GM12878 (cell line): Measurements from ENCODE around the gene SCRN2. TPM values are rescaled to one million over a fixed set of nuclear protein-coding genes. Genes with fewer than 3 reads are reported as not detected.

Source experiments
- ATAC-seq: fragments of 200-7000 bp; cut with Tn5 transposase; 3 replicates; pipeline ENCODE4 v1.9.1; 2020; ENCODE audit warnings: mild to moderate bottlenecking, moderate library complexity
- BruUV-seq: library from RNA; stranded (reverse); fragments of 400-500 nt; replicated peaks from 2 replicates; lab custom pipeline; 2021; lab: Mats Ljungman, UMichigan
- CTCF ChIA-PET: fragments of 300-600 bp; sonication (Branson Sonifier 250); formaldehyde crosslinking; extraction: SDS; loops from one replicate; lab custom pipeline; 2021; ENCODE audit warnings: inconsistent platforms; lab: Yijun Ruan, JAX
- POLR2A ChIA-PET: fragments of 350-600 bp; formaldehyde crosslinking; extraction: SDS; loops from one replicate; lab custom pipeline; 2021; ENCODE audit warnings: inconsistent platforms; lab: Charles Lee
- RAD21 ChIA-PET: fragments of 300-600 bp; sonication (Branson Sonifier 250); formaldehyde crosslinking; loops from one replicate; lab custom pipeline; 2023; ENCODE audit warnings: antibody characterized with exemption; ENCODE audit not compliant: unreplicated experiment; lab: Charles Lee
- SMC1A ChIA-PET: fragments of 300-600 bp; sonication (Branson Sonifier 250); formaldehyde crosslinking; loops from one replicate; lab custom pipeline; 2023; ENCODE audit not compliant: unreplicated experiment, uncharacterized antibody; lab: Charles Lee
- DNase-seq: peaks from one replicate; pipeline ENCODE4 v3.0.0-alpha.2; 2011; ENCODE audit warnings: low read depth, low spot score
- FAIRE-seq: peaks from 3 replicates; lab custom pipeline; 2011; peaks lifted over from hg19 to GRCh38; lab: Jason Lieb, UNC
- H2AFZ ChIP-seq: 2 replicates; pipeline ENCODE4 v1.6.0; 2011; ENCODE audit warnings: low read depth, low read length, control low read depth; ENCODE audit not compliant: control insufficient read depth
- H3K27ac ChIP-seq: 2 replicates; pipeline ENCODE4 v1.5.1; 2011; ENCODE audit warnings: control low read depth; ENCODE audit not compliant: control insufficient read depth, insufficient read depth
- H3K27me3 ChIP-seq, 2 experiments: replicated peaks in 1 of 2; 2 replicates each; pipeline versions ENCODE4 v1.6.0 to v1.6.1; 2011; ENCODE audit warnings: low read length in 1 of 2; ENCODE audit not compliant: control insufficient read depth in 2 of 2, insufficient read depth in 2 of 2
- H3K36me3 ChIP-seq, 2 experiments: 2 replicates each; pipeline ENCODE4 v1.5.1; 2011; ENCODE audit warnings: low read length in 1 of 2; ENCODE audit not compliant: control insufficient read depth in 2 of 2, insufficient read depth in 2 of 2
- H3K4me1 ChIP-seq: 2 replicates; pipeline ENCODE4 v1.6.1; 2011; ENCODE audit warnings: mild to moderate bottlenecking, low read length, moderate library complexity, mixed read lengths; ENCODE audit not compliant: control insufficient read depth, insufficient read depth
- H3K4me2 ChIP-seq: 2 replicates; pipeline ENCODE4 v1.6.0; 2011; ENCODE audit warnings: control low read depth; ENCODE audit not compliant: control insufficient read depth, insufficient read depth
- H3K4me3 ChIP-seq: fragments of 200-600 bp; sonication (generic); 2 replicates; pipeline ENCODE4 v1.5.1; 2016
- H3K79me2 ChIP-seq: 2 replicates; pipeline ENCODE4 v1.6.0; 2011; ENCODE audit warnings: low read length; ENCODE audit not compliant: control insufficient read depth, insufficient read depth
- H3K9ac ChIP-seq: 2 replicates; pipeline ENCODE4 v1.8.0; 2011; ENCODE audit warnings: low read length, control low read depth, mixed read lengths; ENCODE audit not compliant: control insufficient read depth, insufficient read depth
- H3K9me3 ChIP-seq: replicated peaks from 3 replicates; pipeline ENCODE4 v1.5.1; 2011; ENCODE audit warnings: mild to moderate bottlenecking, low read length; ENCODE audit not compliant: control insufficient read depth, insufficient read depth
- H4K20me1 ChIP-seq: 2 replicates; pipeline ENCODE4 v1.6.0; 2011; ENCODE audit not compliant: control insufficient read depth, insufficient read depth
- CEBPB ChIP-seq, 2 experiments: fragments of 150-350 bp in 1 of 2; IDR thresholded peaks; 2 replicates each; pipeline ENCODE4 v1.6.1; 2012 to 2014; ENCODE audit warnings: low read depth in 2 of 2, low read length in 2 of 2, borderline replicate concordance in 1 of 2, inconsistent platforms in 1 of 2
- E2F4 ChIP-seq: IDR thresholded peaks from 2 replicates; pipeline ENCODE4 v1.6.1; 2012; ENCODE audit warnings: low read depth, low read length, improper control_type of control experiment
- EZH2 ChIP-seq: IDR thresholded peaks from 2 replicates; pipeline ENCODE4 v1.6.1; 2012; ENCODE audit warnings: low read depth, mild to moderate bottlenecking, control low read depth, inconsistent platforms, low read length, borderline replicate concordance; ENCODE audit not compliant: control insufficient read depth
- HDGF ChIP-seq: fragments of 450-650 bp; IDR thresholded peaks from 2 replicates; pipeline ENCODE4 v1.6.1; 2016; ENCODE audit warnings: antibody characterized with exemption
- MTA2 ChIP-seq: fragments of 450-650 bp; IDR thresholded peaks from 2 replicates; pipeline ENCODE4 v1.6.1; 2016; ENCODE audit warnings: low read depth, mild to moderate bottlenecking, moderate library complexity
- RCOR1 ChIP-seq: conservative IDR thresholded peaks from 2 replicates; pipeline ENCODE4 v1.6.1; 2012; ENCODE audit warnings: low read depth, low read length, improper control_type of control experiment
- SIX5 ChIP-seq: IDR thresholded peaks from 2 replicates; pipeline ENCODE4 v1.6.1; 2011; ENCODE audit warnings: mild to moderate bottlenecking, low read depth, low read length, moderate library complexity; ENCODE audit not compliant: severe bottlenecking
- ZNF384 ChIP-seq: IDR thresholded peaks from 2 replicates; pipeline ENCODE4 v1.6.1; 2012; ENCODE audit warnings: low read depth, mild to moderate bottlenecking, low read length, improper control_type of control experiment, borderline replicate concordance
- WGBS: methylation state at CpG from one replicate; pipeline ENCODE4 v1.1.6; 2016; ENCODE audit warnings: low lambda C conversion rate; ENCODE audit not compliant: insufficient replicate concordance, insufficient coverage; ENCODE audit errors: missing lambda C conversion rate; 5-methylcytosine and 5-hydroxymethylcytosine counted together
- in situ Hi-C: fragments of 300-500 bp; cut with MboI; formaldehyde crosslinking; loops from 9 replicates; pipeline ENCODE4 v1.14.3; 2018; ENCODE audit warnings: mixed read lengths
- intact Hi-C: fragments of 100-400 bp; cut with micrococcal nuclease; formaldehyde crosslinking; loops from one replicate; pipeline ENCODE4 v1.14.2; 2022; ENCODE audit not compliant: unreplicated experiment
- polyA plus RNA-seq, 11 experiments: library from polyadenylated mRNA; depleted of rRNA in 4 of 11; unstranded in 6 of 11; stranded (reverse) in 5 of 11; fragments of >200 nt; fragmentation: Nextera tagmentation in 4 of 11; fragmentation: Illumina TruSeq in 1 of 11; extraction: Ambion mirVana in 4 of 11; extraction: Trizol in 1 of 11; gene quantifications; 1 replicate in 1 of 11; 2 replicates in 10 of 11; pipeline versions ENCODE4 v1.2.1 to v1.2.3, GENCODE V29; 2011 to 2016; ENCODE audit warnings: inconsistent platforms in 2 of 11, missing spikeins in 2 of 11, low read depth in 1 of 11
- total RNA-seq, 4 experiments: library from RNA; depleted of rRNA in 3 of 4; stranded (reverse); fragments of >200 nt in 3 of 4; fragmentation: Illumina TruSeq in 1 of 4; extraction: Trizol in 1 of 4; gene quantifications; 2 replicates each; pipeline versions ENCODE4 v1.2.1 to v1.2.3, GENCODE V29; 2013 to 2021
- TF ChIP-seq, protein P1 (sequence below): fragments of 450-650 bp; conservative IDR thresholded peaks from 2 replicates; pipeline ENCODE4 v1.6.1; 2017; ENCODE audit warnings: mild to moderate bottlenecking, moderate library complexity

SCRN2 gene
- total and polyA plus RNA-seq, 10 of the 15 experiments (the other 5 are each of a cell fraction or from before 2014, with no cell fraction given): 0.34 to 33.3 (median 20.1) TPM

GRCh38 chr17:47829870-47830269, 11.2 kb downstream of the SCRN2 start:
- WGBS: 36% methylated on average over 3 of the region's 3 CpGs
- H3K36me3 ChIP-seq: peaks cover 6 to 13% of the 10 kb centered on the region in 2 experiments; a peak in 3 of 4 replicates
- H3K9me3 ChIP-seq: no peaks in the 10 kb centered on the region
- no TSS peak for BruUV-seq
- RAD21 ChIA-PET: no interaction called here
- peaks cover 17% of the 10 kb centered on the region for H3K79me2 ChIP-seq
- peak overlapping the region; percentile 32; the same call in 1 of the 2 replicates for H3K9ac ChIP-seq
- SMC1A ChIA-PET: interaction anchor here (0.8 kb wide), 1 partner anchor 11 kb away, joined by 3 read pairs; the partner anchor contains the start of gene SCRN2
- ATAC-seq (no peak), DNase-seq (no peak), FAIRE-seq (no peak)
- H3K27ac ChIP-seq: 0 out of 2 replicates have a peak overlapping the region, but pooled peaks have one; percentile 8
- peak overlapping the region; percentile 97 for H3K4me3 ChIP-seq
- H4K20me1 ChIP-seq: no peaks in the 10 kb centered on the region
- CTCF ChIA-PET: interaction anchor here (1.2 to 3.6 kb wide), 5 partner anchors 8 to 60 kb away, joined by 3 to 24 read pairs (median 7); partner anchors contain the start of genes OSBPL7 and SCRN2
- POLR2A ChIA-PET: interaction anchor here (0.6 kb wide), 1 partner anchor 82 kb away, joined by 4 read pairs; no protein-coding TSS in a partner anchor
- H3K4me1 ChIP-seq: peaks cover 9% of the 10 kb centered on the region
- TF ChIP-seq SIX5: no peak
- H3K4me2 ChIP-seq: peak overlapping the region; percentile 82
- intact Hi-C loops: no loop called here
- H3K27me3 ChIP-seq: no peaks in the 10 kb centered on the region
- H2AFZ ChIP-seq: no peak overlapping the region
- in situ Hi-C loops: no loop called here

DNA sequence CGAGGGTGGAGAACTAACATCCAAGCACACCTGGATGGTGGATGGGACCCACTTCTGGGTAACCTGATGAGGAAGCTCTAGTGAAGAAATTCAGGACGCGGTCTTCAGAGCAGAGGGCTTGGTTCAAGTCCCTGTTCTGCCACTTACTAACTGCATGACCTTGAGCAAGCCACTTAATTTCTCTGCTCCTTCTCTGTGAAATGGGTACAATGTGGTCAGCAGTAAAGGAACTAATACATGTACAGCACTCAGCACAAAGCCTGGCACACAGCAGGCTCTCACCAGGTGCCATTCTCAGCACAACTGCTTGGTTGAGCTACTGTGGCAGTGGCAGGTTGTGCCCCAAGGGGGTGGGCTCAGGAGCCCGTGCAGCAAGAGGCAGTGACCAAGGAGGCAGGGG, 17.6 kb downstream of the SCRN2 start:
- no TSS peak for BruUV-seq
- FAIRE-seq: no peak
- TF ChIP-seq HDGF (no peak), MTA2 (no peak), EZH2 (no peak), E2F4 (no peak), RCOR1 (no peak), CEBPB (IDR thresholded peaks at IDR 0.05; ENCODE audit: borderline replicate concordance in 1 of 2, low read depth in 2 of 2, low read length in 2 of 2) (no peak), ZNF384 (no peak)
- TF ChIP-seq, protein P1, sequence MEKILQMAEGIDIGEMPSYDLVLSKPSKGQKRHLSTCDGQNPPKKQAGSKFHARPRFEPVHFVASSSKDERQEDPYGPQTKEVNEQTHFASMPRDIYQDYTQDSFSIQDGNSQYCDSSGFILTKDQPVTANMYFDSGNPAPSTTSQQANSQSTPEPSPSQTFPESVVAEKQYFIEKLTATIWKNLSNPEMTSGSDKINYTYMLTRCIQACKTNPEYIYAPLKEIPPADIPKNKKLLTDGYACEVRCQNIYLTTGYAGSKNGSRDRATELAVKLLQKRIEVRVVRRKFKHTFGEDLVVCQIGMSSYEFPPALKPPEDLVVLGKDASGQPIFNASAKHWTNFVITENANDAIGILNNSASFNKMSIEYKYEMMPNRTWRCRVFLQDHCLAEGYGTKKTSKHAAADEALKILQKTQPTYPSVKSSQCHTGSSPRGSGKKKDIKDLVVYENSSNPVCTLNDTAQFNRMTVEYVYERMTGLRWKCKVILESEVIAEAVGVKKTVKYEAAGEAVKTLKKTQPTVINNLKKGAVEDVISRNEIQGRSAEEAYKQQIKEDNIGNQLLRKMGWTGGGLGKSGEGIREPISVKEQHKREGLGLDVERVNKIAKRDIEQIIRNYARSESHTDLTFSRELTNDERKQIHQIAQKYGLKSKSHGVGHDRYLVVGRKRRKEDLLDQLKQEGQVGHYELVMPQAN: no peak

More for the DNA sequence above, 17.6 kb downstream of the SCRN2 start:
- H3K27ac ChIP-seq: no peak overlapping the region
- RAD21 ChIA-PET: no interaction called here
- H3K4me3 ChIP-seq: no peak overlapping the region
- no peaks in the 10 kb centered on the region for H3K27me3 ChIP-seq
- in situ Hi-C loops (no loop called here), intact Hi-C loops (no loop called here)
- WGBS: 76% methylated on average over 4 of the region's 4 CpGs
- H3K9ac ChIP-seq: no peak overlapping the region
- H3K79me2 ChIP-seq: peaks cover 7% of the 10 kb centered on the region; the same call in 1 of the 2 replicates
- POLR2A ChIA-PET: no interaction called here
- SMC1A ChIA-PET: interaction anchor here (1.0 kb wide), 1 partner anchor 16 kb away, joined by 3 read pairs; no protein-coding TSS in a partner anchor
- H2AFZ ChIP-seq: no peak overlapping the region
- H3K4me2 ChIP-seq: no peak overlapping the region
- no peaks in the 10 kb centered on the region for H4K20me1 ChIP-seq
- CTCF ChIA-PET: interaction anchor here (1.4 to 2.5 kb wide), 2 partner anchors 7 to 58 kb away, joined by 4 to 20 read pairs; partner anchors contain the start of genes LRRC46 and MRPL10
- DNase-seq: no peak
- H3K36me3 ChIP-seq: peaks cover 11 to 18% of the 10 kb centered on the region in 2 experiments; a peak in 3 of 4 replicates
- no peaks in the 10 kb centered on the region for H3K9me3 ChIP-seq
- H3K4me1 ChIP-seq: peaks cover 10% of the 10 kb centered on the region
- ATAC-seq: no peak
